HG03575 (cell line): ENCODE data around the gene PLEKHM3.

Experiments
- ATAC-seq: cut with Tn5 transposase; IDR thresholded peaks from one replicate; pipeline ENCODE4 v1.9.1; 2021; ENCODE audit not compliant: unreplicated experiment, insufficient number of reproducible peaks, low FRiP score; ENCODE audit errors: extremely low read depth

PLEKHM3 gene

GRCh38 chr2:207787800-207788199, 237.5 kb downstream of the PLEKHM3 start:
- ATAC-seq, result no peak

GRCh38 chr2:207787017-207787416, 238.3 kb downstream of the PLEKHM3 start:
- ATAC-seq, result no peak

- no peak for ATAC-seq
Measured at GRCh38 chr2:207784898-207785297, 240.4 kb downstream of the PLEKHM3 start.

GRCh38 chr2:207783514-207783913, 241.8 kb downstream of the PLEKHM3 start:
- no peak for ATAC-seq

GRCh38 chr2:207782238-207783030, 242.9 kb downstream of the PLEKHM3 start:
- ATAC-seq, result no peak

- ATAC-seq, result no peak
Measured at GRCh38 chr2:207779523-207779922, 245.8 kb downstream of the PLEKHM3 start.

- ATAC-seq, result no peak
Measured at GRCh38 chr2:207778298-207778882, 246.9 kb downstream of the PLEKHM3 start.

- no peak for ATAC-seq
Measured at GRCh38 chr2:207777124-207777523, 248.2 kb downstream of the PLEKHM3 start.

- ATAC-seq, result no peak
Measured at GRCh38 chr2:207775473-207775872, 249.9 kb downstream of the PLEKHM3 start.

- no peak for ATAC-seq
Measured at GRCh38 chr2:207772844-207773205, 252.5 kb downstream of the PLEKHM3 start.

GRCh38 chr2:207772081-207772843, 253.1 kb downstream of the PLEKHM3 start:
- ATAC-seq, result no peak

- no peak for ATAC-seq
Measured at GRCh38 chr2:207771421-207771820, 253.9 kb downstream of the PLEKHM3 start.
